Right lobe of liver (tissue), 6 donors: ENCODE measurements around the gene ARPC2. TPM values are rescaled to one million over a fixed set of nuclear protein-coding genes. Genes with fewer than 3 reads are reported as not detected.
A peak's percentile ranks its signal among the peaks of the same experiment; 100 is the strongest.

Source experiments
- ATAC-seq, 4 donors: fragments of 200-7000 bp; cut with Tn5 transposase; one replicate each; pipeline ENCODE4 v1.9.1; 2020; ENCODE audit warnings: mild to moderate bottlenecking in 4 of 4, moderate library complexity in 4 of 4
- DNase-seq, 3 donors: peaks; one replicate each; pipeline ENCODE4 v3.0.0-alpha.2; 2020
- H3K27ac ChIP-seq, 3 donors: fragments of 200-600 bp; one replicate each; pipeline ENCODE4 v1.8.0; 2022
- H3K27me3 ChIP-seq, 2 donors: fragments of 200-600 bp; one replicate each; pipeline ENCODE4 v1.8.0; 2022
- H3K36me3 ChIP-seq, 4 donors: fragments of 200-600 bp; sonication (generic) in 1 of 4; one replicate each; pipeline versions ENCODE4 v1.5.1 to v1.8.0; 2017 to 2022; ENCODE audit warnings: control low read depth in 1 of 4
- H3K4me1 ChIP-seq, 4 donors: fragments of 200-600 bp; sonication (generic) in 1 of 4; one replicate each; pipeline versions ENCODE4 v1.5.1 to v1.8.0; 2017 to 2022; ENCODE audit warnings: control low read depth in 1 of 4
- H3K4me3 ChIP-seq, 3 donors: fragments of 200-600 bp; one replicate each; pipeline ENCODE4 v1.8.0; 2022
- H3K9me3 ChIP-seq, 4 donors: fragments of 200-600 bp; sonication (generic) in 1 of 4; one replicate each; pipeline versions ENCODE4 v1.5.1 to v1.8.0; 2017 to 2022; ENCODE audit warnings: control low read depth in 1 of 4
- CTCF ChIP-seq, 4 donors: fragments of 200-600 bp in 3 of 4; fragments of 450-650 bp in 1 of 4; IDR thresholded peaks; one replicate each; pipeline versions ENCODE4 v1.5.1 to v1.8.0; 2016 to 2022; ENCODE audit warnings: antibody characterized with exemption in 4 of 4, mild to moderate bottlenecking in 2 of 4
- POLR2A ChIP-seq: fragments of 450-650 bp; IDR thresholded peaks from one replicate; pipeline ENCODE4 v1.6.1; 2017; ENCODE audit warnings: antibody characterized with exemption, mild to moderate bottlenecking
- WGBS: methylation state at CpG from one replicate; pipeline ENCODE4 v1.1.6; 2018; ENCODE audit warnings: low coverage, low lambda C conversion rate; ENCODE audit not compliant: insufficient coverage; ENCODE audit errors: missing lambda C conversion rate; 5-methylcytosine and 5-hydroxymethylcytosine counted together
- intact Hi-C, 2 donors: fragments of 100-400 bp; cut with DNase I; formaldehyde crosslinking; loops; one replicate each; pipeline versions ENCODE4 v1.11.2 to v1.14.1; 2022
- total RNA-seq, 6 experiments: library from RNA; depleted of rRNA in 2 of 6; stranded (reverse); fragments of >200 nt in 2 of 6; fragmentation: NEBNext Ultra II Directional in 3 of 6; extraction: Animal tissue kit (Norgen Biotek cat#: 25700) in 3 of 6; gene quantifications; one replicate each; pipeline versions ENCODE4 v1.1.0 to v1.2.4, GENCODE V29; 2016 to 2023
- donor health status: DM: no; HTN: yes; CAD: no.
- donor health status: DM: no; HTN: no; CAD: no.
- donor health status: DM: no; HTN: no; CAD: no.
- donor health status: DM: no; HTN: yes; CAD: no.
- donor health status: DM: no; HTN: yes; CAD: no.

The ARPC2 gene
- total RNA-seq, 6 experiments from 2014 or later = 54.9 to 110 (median 78.1) TPM

GRCh38 chr2:218290316-218291261, 73.6 kb downstream of the ARPC2 start:
- Histone ChIP-seq H3K27ac (peak overlapping the region; percentile 95 to 100 (median 99)), H3K4me1 (peaks cover 0 to 79% (median 46%) of the 10 kb centered on the region in 4 donors), H3K36me3 (no peaks in the 10 kb centered on the region), H3K9me3 (no peaks in the 10 kb centered on the region), H3K27me3 (no peaks in the 10 kb centered on the region), H3K4me3 (peak overlapping the region; percentile 67 to 96 (median 85))
- WGBS = 22% methylated on average over 10 of the region's 12 CpGs
- no peak for DNase-seq
- ATAC-seq = no peak
- TF ChIP-seq POLR2A (no peak), CTCF (IDR thresholded peaks at IDR 0.05) (no peak)
- intact Hi-C loops = no loop called here

DNA sequence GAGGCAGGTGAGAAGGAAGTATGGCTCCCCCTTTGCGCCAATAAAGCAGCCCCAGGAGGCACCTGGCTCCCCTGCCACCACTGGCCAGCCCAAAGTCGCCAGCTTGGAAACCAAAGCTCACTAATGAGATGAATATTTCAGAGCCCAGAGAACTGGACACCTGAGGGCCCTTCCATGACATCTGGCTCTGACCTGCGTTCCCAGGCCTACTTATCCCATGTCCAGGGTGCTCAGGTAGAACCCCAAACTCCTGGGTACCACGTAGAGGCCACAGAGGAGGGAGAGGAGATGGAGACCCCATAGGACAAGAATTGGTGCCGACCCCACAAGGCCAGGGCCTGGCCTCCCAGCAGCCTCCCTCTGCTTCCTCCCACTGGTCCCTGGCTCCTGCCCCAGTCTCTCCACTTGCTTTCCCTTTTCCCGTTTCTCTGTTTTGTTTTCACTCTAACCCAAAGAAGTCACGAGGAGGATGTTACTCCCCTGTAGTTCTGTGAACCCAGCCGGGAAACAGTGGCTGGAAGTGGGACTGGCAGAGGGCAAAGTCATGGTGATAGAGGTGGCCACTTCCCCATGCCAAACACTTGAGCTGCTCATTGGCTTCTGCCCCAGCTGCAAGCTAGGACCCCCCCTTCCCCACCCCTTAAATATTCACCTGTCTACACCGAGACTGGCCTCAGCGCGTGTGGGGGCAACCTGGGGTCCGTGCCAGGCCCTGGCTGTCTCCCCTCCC, 74.5 kb downstream of the ARPC2 start:
- TF ChIP-seq CTCF (IDR thresholded peaks at IDR 0.05) (no peak), POLR2A (no peak)
- no peaks in the 10 kb centered on the region for H3K27me3 ChIP-seq
- DNase-seq (peak in 1 of 3 donors; percentile 40), ATAC-seq (peak; percentile 7 to 26 (median 18))
- peak overlapping the region; percentile 95 to 100 (median 99) for H3K27ac ChIP-seq
- peak overlapping the region; percentile 67 to 96 (median 85) for H3K4me3 ChIP-seq
- H3K4me1 ChIP-seq = peaks cover 0 to 73% (median 42%) of the 10 kb centered on the region in 4 donors
- 5% methylated on average over 8 of the region's 12 CpGs for WGBS
- H3K9me3 ChIP-seq = no peaks in the 10 kb centered on the region
- intact Hi-C loops = no loop called here
- no peaks in the 10 kb centered on the region for H3K36me3 ChIP-seq

- no peaks in the 10 kb centered on the region for H3K27me3 ChIP-seq
- WGBS = 12% methylated on average over 16 of the region's 63 CpGs
- H3K36me3 ChIP-seq = no peaks in the 10 kb centered on the region
- ATAC-seq (peak; percentile 73 to 90 (median 84)), DNase-seq (peak; percentile 86 to 88 (median 87))
- H3K27ac ChIP-seq = peak within 1 kb of the TSS; percentile 95 to 100 (median 99)
- H3K4me1 ChIP-seq = peaks cover 0 to 69% (median 39%) of the 10 kb centered on the region in 4 donors
- intact Hi-C loops = no loop called here
- H3K4me3 ChIP-seq = peak within 1 kb of the TSS; percentile 67 to 96 (median 85)
- H3K9me3 ChIP-seq = no peaks in the 10 kb centered on the region
- TF ChIP-seq CTCF (IDR thresholded peaks at IDR 0.05) (peak; percentile 90 to 99 (median 97)), POLR2A (peak; percentile 97)
Observed at GRCh38 chr2:218292048-218293014, 75.3 kb downstream of the ARPC2 start, which contains the start of gene TMBIM1. Gene TMBIM1 (minus strand): TSS chr2:218292503. CDS start chr2:218282141, 10,362 bp downstream.
